SH-SY5Y (cell line): ENCODE measurements around the gene APBB1.

Experiments used
- GATA2 ChIP-seq: IDR thresholded peaks from 2 replicates; pipeline ENCODE4 v1.6.1; 2011; ENCODE audit warnings: mild to moderate bottlenecking, low read depth, low read length
- GATA3 ChIP-seq: IDR thresholded peaks from 2 replicates; pipeline ENCODE4 v1.6.1; 2011; ENCODE audit warnings: low read depth, mild to moderate bottlenecking, low read length, moderate library complexity

DNA sequence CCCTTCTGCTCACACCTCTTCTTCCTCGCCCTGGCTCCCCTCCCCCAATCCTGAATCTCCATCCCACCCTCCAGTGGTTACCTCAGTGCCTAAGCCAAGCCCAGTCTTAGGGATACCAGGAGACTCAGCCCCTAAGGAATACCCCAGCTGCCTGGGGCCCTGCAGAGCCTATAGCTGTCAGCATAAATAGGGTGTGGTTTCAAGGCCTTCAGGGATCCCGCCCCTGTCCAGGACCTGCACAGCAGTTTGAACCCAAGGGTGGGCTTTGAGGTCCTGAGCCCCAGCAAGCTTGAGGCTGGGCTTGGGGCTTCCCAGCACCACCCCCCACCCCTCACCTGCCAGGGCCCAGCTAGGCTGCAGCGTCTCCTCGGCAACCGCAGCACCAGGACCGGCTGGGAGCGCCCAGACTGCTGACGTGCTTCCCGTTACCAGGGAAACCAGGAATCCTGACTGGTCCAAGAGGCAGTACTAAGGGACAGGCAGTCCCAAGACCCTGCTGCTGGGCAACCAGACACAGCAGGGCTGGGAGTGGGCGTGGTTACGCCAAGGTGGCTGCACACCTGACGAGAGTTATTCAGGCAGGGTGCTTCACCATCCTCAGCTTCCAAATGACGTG is 13.7 kb downstream of the APBB1 start:
- TF ChIP-seq GATA3 (no peak), GATA2 (no peak)
